ENCODE measurements around the gene SMURF2. TPM values are rescaled to one million over a fixed set of nuclear protein-coding genes. Genes with fewer than 3 reads are reported as not detected.

Gene SMURF2
- total and polyA plus RNA-seq, 9 of the 15 experiments (the other 6 are each of a cell fraction or from before 2014, with no cell fraction given), result 3.8 to 22.0 (median 14.8) TPM

DNA sequence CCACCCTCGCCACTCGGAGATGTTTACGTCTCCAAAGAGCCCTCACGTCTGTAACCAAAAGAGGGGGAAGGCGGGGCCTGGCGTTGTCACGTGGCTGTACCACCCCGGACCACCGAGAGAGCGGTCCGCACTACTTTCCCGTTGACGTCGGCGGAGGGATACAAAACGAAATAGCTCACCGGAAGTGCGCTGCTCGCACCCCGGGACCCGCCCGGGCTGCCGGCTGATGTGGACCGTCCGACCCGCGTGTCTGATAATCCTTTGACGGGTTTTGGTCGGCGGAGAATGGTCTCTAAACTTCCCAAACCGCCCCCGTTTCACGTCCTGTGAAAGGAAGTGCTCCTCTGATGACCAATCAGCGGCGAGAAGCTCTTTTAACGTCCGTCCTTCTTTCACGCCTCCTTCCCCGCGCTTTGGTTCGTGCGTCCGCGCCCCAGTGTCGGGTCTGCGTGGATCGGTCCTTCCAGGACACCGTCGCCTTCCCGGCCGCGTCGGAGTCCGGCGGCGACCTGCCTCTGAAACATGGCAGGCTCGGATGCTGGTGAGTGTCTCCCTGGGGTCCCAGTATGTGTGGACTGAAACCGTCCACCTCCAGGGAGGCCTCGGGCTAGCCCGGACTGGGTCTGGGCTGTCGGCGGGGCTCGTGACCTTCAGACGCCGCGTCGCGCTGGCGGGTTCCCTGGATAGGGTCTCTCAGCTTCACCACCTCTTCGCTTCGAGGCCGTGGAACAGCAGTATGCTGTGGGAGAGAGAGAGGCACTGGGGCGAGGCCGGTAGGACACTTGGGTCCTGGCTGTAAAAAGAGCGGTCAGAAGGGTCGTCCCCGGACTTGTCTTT is 155.3 kb downstream of the SMURF2 start, which contains the start of gene CEP95 (continued):
- peak; percentile 79 for TF ChIP-seq NFRKB (IDR thresholded peaks at IDR 0.05; ENCODE audit: low read depth)
- TF ChIP-seq CREBBP (IDR thresholded peaks at IDR 0.05; ENCODE audit: low read depth, low read length), result no peak
- TF ChIP-seq, protein P1, sequence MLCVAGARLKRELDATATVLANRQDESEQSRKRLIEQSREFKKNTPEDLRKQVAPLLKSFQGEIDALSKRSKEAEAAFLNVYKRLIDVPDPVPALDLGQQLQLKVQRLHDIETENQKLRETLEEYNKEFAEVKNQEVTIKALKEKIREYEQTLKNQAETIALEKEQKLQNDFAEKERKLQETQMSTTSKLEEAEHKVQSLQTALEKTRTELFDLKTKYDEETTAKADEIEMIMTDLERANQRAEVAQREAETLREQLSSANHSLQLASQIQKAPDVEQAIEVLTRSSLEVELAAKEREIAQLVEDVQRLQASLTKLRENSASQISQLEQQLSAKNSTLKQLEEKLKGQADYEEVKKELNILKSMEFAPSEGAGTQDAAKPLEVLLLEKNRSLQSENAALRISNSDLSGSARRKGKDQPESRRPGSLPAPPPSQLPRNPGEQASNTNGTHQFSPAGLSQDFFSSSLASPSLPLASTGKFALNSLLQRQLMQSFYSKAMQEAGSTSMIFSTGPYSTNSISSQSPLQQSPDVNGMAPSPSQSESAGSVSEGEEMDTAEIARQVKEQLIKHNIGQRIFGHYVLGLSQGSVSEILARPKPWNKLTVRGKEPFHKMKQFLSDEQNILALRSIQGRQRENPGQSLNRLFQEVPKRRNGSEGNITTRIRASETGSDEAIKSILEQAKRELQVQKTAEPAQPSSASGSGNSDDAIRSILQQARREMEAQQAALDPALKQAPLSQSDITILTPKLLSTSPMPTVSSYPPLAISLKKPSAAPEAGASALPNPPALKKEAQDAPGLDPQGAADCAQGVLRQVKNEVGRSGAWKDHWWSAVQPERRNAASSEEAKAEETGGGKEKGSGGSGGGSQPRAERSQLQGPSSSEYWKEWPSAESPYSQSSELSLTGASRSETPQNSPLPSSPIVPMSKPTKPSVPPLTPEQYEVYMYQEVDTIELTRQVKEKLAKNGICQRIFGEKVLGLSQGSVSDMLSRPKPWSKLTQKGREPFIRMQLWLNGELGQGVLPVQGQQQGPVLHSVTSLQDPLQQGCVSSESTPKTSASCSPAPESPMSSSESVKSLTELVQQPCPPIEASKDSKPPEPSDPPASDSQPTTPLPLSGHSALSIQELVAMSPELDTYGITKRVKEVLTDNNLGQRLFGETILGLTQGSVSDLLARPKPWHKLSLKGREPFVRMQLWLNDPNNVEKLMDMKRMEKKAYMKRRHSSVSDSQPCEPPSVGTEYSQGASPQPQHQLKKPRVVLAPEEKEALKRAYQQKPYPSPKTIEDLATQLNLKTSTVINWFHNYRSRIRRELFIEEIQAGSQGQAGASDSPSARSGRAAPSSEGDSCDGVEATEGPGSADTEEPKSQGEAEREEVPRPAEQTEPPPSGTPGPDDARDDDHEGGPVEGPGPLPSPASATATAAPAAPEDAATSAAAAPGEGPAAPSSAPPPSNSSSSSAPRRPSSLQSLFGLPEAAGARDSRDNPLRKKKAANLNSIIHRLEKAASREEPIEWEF (CRISPR knock-in tag; IDR thresholded peaks at IDR 0.05), result no peak
- TF ChIP-seq, protein P2, sequence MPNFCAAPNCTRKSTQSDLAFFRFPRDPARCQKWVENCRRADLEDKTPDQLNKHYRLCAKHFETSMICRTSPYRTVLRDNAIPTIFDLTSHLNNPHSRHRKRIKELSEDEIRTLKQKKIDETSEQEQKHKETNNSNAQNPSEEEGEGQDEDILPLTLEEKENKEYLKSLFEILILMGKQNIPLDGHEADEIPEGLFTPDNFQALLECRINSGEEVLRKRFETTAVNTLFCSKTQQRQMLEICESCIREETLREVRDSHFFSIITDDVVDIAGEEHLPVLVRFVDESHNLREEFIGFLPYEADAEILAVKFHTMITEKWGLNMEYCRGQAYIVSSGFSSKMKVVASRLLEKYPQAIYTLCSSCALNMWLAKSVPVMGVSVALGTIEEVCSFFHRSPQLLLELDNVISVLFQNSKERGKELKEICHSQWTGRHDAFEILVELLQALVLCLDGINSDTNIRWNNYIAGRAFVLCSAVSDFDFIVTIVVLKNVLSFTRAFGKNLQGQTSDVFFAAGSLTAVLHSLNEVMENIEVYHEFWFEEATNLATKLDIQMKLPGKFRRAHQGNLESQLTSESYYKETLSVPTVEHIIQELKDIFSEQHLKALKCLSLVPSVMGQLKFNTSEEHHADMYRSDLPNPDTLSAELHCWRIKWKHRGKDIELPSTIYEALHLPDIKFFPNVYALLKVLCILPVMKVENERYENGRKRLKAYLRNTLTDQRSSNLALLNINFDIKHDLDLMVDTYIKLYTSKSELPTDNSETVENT (CRISPR knock-in tag; IDR thresholded peaks at IDR 0.05), result no peak
- peak; percentile 84 for TF ChIP-seq SAP30 (IDR thresholded peaks at IDR 0.05; ENCODE audit: borderline replicate concordance, insufficient read depth, low read depth, low read length, poor library complexity, severe bottlenecking)
- peak; percentile 100 for TF ChIP-seq ETV1 (tag; conservative IDR thresholded peaks at IDR 0.05; ENCODE audit: low read depth)
- TF ChIP-seq JUN (IDR thresholded peaks at IDR 0.05; ENCODE audit: borderline replicate concordance, low read depth, low read length), result no peak
- peak; percentile 82 for TF ChIP-seq JUN (CRISPR knock-in tag; IDR thresholded peaks at IDR 0.05; ENCODE audit: borderline replicate concordance)
- TF ChIP-seq ZFP1 (CRISPR knock-in tag; IDR thresholded peaks at IDR 0.05), result no peak
- TF ChIP-seq, protein P3, sequence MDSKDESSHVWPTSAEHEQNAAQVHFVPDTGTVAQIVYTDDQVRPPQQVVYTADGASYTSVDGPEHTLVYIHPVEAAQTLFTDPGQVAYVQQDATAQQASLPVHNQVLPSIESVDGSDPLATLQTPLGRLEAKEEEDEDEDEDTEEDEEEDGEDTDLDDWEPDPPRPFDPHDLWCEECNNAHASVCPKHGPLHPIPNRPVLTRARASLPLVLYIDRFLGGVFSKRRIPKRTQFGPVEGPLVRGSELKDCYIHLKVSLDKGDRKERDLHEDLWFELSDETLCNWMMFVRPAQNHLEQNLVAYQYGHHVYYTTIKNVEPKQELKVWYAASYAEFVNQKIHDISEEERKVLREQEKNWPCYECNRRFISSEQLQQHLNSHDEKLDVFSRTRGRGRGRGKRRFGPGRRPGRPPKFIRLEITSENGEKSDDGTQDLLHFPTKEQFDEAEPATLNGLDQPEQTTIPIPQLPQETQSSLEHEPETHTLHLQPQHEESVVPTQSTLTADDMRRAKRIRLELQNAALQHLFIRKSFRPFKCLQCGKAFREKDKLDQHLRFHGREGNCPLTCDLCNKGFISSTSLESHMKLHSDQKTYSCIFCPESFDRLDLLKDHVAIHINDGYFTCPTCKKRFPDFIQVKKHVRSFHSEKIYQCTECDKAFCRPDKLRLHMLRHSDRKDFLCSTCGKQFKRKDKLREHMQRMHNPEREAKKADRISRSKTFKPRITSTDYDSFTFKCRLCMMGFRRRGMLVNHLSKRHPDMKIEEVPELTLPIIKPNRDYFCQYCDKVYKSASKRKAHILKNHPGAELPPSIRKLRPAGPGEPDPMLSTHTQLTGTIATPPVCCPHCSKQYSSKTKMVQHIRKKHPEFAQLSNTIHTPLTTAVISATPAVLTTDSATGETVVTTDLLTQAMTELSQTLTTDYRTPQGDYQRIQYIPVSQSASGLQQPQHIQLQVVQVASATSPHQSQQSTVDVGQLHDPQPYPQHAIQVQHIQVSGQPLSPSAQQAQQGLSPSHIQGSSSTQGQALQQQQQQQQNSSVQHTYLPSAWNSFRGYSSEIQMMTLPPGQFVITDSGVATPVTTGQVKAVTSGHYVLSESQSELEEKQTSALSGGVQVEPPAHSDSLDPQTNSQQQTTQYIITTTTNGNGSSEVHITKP (IDR thresholded peaks at IDR 0.05; ENCODE audit: partially characterized antibody), result peak; percentile 80
- TF ChIP-seq HSF4 (CRISPR knock-in tag; IDR thresholded peaks at IDR 0.05; ENCODE audit: borderline replicate concordance), result no peak
- TF ChIP-seq KDM2B (CRISPR knock-in tag; IDR thresholded peaks at IDR 0.05), result no peak
- TF ChIP-seq HNRNPLL (IDR thresholded peaks at IDR 0.05; ENCODE audit: low read depth, low read length, poor library complexity, severe bottlenecking), result no peak
- no peak for TF ChIP-seq ZNF717 (CRISPR knock-in tag; IDR thresholded peaks at IDR 0.05)
- TF ChIP-seq HLTF (IDR thresholded peaks at IDR 0.05), result peak; percentile 56; the same call in 1 of the 2 replicates

Data from K562 (cell line).